ENCODE results near the gene SOCS1. TPM values are rescaled to one million over a fixed set of nuclear protein-coding genes. Genes with fewer than 3 reads are reported as not detected.
A peak's percentile ranks its signal among the peaks of the same experiment; 100 is the strongest.

Gene SOCS1
- total and polyA plus RNA-seq, 2 of the 4 experiments (the other 2 are of a cell fraction): 2.0 to 22.0 TPM

DNA sequence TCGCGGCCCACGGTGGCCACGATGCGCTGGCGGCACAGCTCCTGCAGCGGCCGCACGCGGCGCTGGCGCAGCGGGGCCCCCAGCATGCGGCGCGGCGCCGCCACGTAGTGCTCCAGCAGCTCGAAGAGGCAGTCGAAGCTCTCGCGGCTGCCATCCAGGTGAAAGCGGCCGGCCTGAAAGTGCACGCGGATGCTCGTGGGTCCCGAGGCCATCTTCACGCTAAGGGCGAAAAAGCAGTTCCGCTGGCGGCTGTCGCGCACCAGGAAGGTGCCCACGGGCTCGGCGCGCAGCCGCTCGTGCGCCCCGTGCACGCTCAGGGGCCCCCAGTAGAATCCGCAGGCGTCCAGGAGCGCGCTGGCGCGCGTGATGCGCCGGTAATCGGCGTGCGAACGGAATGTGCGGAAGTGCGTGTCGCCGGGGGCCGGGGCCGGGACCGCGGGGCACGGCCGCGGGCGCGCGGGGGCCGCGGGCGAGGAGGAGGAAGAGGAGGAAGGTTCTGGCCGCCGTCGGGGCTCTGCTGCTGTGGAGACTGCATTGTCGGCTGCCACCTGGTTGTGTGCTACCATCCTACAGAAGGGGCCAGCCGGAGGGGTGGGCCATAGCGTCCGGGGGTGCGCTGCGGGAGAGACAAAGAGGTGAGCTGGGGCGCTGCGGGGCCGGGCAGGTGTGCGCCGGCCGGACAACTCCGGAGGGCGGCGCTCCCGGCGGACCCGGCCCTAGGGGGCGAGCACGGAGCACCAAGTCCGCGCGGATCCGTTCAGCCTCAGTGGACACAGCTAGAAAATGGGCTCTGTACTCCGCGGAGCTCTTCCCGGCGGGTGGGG lies 879 bp downstream of the SOCS1 start:
- H3K23ac ChIP-seq (ENCODE audit: low read depth, low read length): 0 out of 2 replicates have a peak overlapping the region, but pooled peaks have one; percentile 48
- no peaks in the 10 kb centered on the region for H3K9me3 ChIP-seq (ENCODE audit: control insufficient read depth, insufficient read depth, low read length)
- peak; percentile 34 for DNase-seq
- peak overlapping the region; percentile 87 for H3K4me3 ChIP-seq (ENCODE audit: insufficient read depth, low read depth, low read length)
- no TSS peak for BruUV-seq (replicated peaks)
- peak overlapping the region; percentile 58 for H2AFZ ChIP-seq (replicated peaks; ENCODE audit: low read length, poor library complexity)
- H2BK15ac ChIP-seq (ENCODE audit: low read depth, low read length): no peak overlapping the region
- intact Hi-C loops (cut with micrococcal nuclease) (loop anchor here (1.0 to 10.0 kb wide), 6 partner anchors 120 to 291 kb away; no protein-coding TSS in a partner anchor), dilution Hi-C loops (cut with HindIII; ENCODE audit: low sequenced_read_pairs, unreplicated experiment) (no loop called here), in situ Hi-C loops (cut with MboI; ENCODE audit: low sequenced_read_pairs) (loop anchor here (5.0 kb wide), 3 partner anchors 107 to 288 kb away; no protein-coding TSS in a partner anchor)
- peak overlapping the region; percentile 82 for H3K4me2 ChIP-seq (ENCODE audit: low read depth, low read length)
- 1% methylated on average over 72 of the region's 105 CpGs; no CpG with 5 or more reads in 1 of the 2 experiments for WGBS, 2 experiments (ENCODE audit: extremely low coverage in 2 of 2, insufficient read length in 1 of 2)
- no peak for ATAC-seq (ENCODE audit: low read depth)
- peak overlapping the region; percentile 72 for H3K27ac ChIP-seq (ENCODE audit: insufficient read depth, low read length)
- peak overlapping the region; percentile 91 for H3K9ac ChIP-seq (ENCODE audit: low read depth, low read length)
- peak overlapping the region; percentile 65 for H2AK5ac ChIP-seq (ENCODE audit: low read depth, low read length)
- peaks cover 14 to 40% of the 10 kb centered on the region in 2 experiments; a peak in 3 of 4 replicates for H3K79me1 ChIP-seq (ENCODE audit: low read depth in 1 of 2, low read length in 2 of 2)
- H4K8ac ChIP-seq (ENCODE audit: low read depth in 2 of 2, low read length in 2 of 2): peak overlapping the region; percentile 51 to 53; a peak in 2 of 4 replicates
- H3K9me1 ChIP-seq (ENCODE audit: insufficient read depth, low read length): peaks cover 9% of the 10 kb centered on the region; the same call in 1 of the 2 replicates
- H3K14ac ChIP-seq (replicated peaks; ENCODE audit: low read depth, low read length): peak overlapping the region; percentile 67
- H4K91ac ChIP-seq (ENCODE audit: insufficient read depth, low read depth, low read length): peak overlapping the region; percentile 49; the same call in 1 of the 2 replicates
- H4K5ac ChIP-seq (ENCODE audit: low read depth, low read length): no peak overlapping the region
- no peak overlapping the region for H2BK20ac ChIP-seq (ENCODE audit: low read depth, low read length)
- H3K4ac ChIP-seq (ENCODE audit: low read depth, low read length): peak overlapping the region; percentile 69
- peaks cover 21% of the 10 kb centered on the region for H3K4me1 ChIP-seq (ENCODE audit: control insufficient read depth, insufficient read depth, low read length)
- no peaks in the 10 kb centered on the region for H3K27me3 ChIP-seq (ENCODE audit: control insufficient read depth, insufficient read depth, low read length)
- ChIA-PET POLR2A (ENCODE audit: unreplicated experiment) (interaction anchor here (0.6 to 1.8 kb wide), 12 partner anchors 19 to 290 kb away, joined by 3 to 18 read pairs (median 5); partner anchors contain the start of gene PRM3), CTCF (interaction anchor here (0.5 to 2.6 kb wide), 22 partner anchors 13 to 327 kb away, joined by 3 to 14 read pairs (median 3); no protein-coding TSS in a partner anchor)
- H3K36me3 ChIP-seq (ENCODE audit: control insufficient read depth, insufficient read depth, low read length): peaks cover 31% of the 10 kb centered on the region
- peak overlapping the region; percentile 59; the same call in 1 of the 2 replicates for H3K18ac ChIP-seq (ENCODE audit: low read depth, low read length)
- peaks cover 52% of the 10 kb centered on the region for H4K20me1 ChIP-seq (ENCODE audit: insufficient read depth, low read length)
- H2BK5ac ChIP-seq (ENCODE audit: low read depth, low read length, poor library complexity, severe bottlenecking): peak overlapping the region; percentile 31
- peak overlapping the region; percentile 83 for H2AK9ac ChIP-seq (replicated peaks; ENCODE audit: low read depth, low read length, poor library complexity)
- 0 out of 2 replicates have a peak overlapping the region, but pooled peaks have one; percentile 0 for H3K56ac ChIP-seq (ENCODE audit: extremely low read depth, insufficient read depth, low read length)
- 0 out of 2 replicates have a peak overlapping the region, but pooled peaks have one; percentile 18 for H2BK120ac ChIP-seq (ENCODE audit: low read depth, low read length)
- TF ChIP-seq, protein P1, sequence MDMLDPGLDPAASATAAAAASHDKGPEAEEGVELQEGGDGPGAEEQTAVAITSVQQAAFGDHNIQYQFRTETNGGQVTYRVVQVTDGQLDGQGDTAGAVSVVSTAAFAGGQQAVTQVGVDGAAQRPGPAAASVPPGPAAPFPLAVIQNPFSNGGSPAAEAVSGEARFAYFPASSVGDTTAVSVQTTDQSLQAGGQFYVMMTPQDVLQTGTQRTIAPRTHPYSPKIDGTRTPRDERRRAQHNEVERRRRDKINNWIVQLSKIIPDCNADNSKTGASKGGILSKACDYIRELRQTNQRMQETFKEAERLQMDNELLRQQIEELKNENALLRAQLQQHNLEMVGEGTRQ (IDR thresholded peaks at IDR 0.05; ENCODE audit: low read depth, low read length): no peak
- TF ChIP-seq RCOR1 (IDR thresholded peaks at IDR 0.05; ENCODE audit: insufficient replicate concordance, low read length) (no peak), SMC3 (IDR thresholded peaks at IDR 0.05; ENCODE audit: low read depth, low read length) (0 out of 2 replicates have a peak, but pooled peaks have one; percentile 4), ELK1 (IDR thresholded peaks at IDR 0.05; ENCODE audit: borderline replicate concordance, low read depth, low read length) (no peak), RAD21 (IDR thresholded peaks at IDR 0.05; ENCODE audit: low read length) (no peak; the same call in 1 of the 2 replicates), MXI1 (IDR thresholded peaks at IDR 0.05; ENCODE audit: borderline replicate concordance, low read depth, low read length) (peak; percentile 57; the same call in 1 of the 2 replicates), NFE2L2 (IDR thresholded peaks at IDR 0.05; ENCODE audit: low read depth, low read length) (no peak), MAZ (IDR thresholded peaks at IDR 0.05; ENCODE audit: borderline replicate concordance, low read depth, low read length) (no peak), FOS (IDR thresholded peaks at IDR 0.05; ENCODE audit: low read depth, low read length) (no peak), CTCF (conservative IDR thresholded peaks at IDR 0.05; ENCODE audit: low read depth, low read length) (no peak; the same call in 1 of the 2 replicates), CHD1 (IDR thresholded peaks at IDR 0.05; ENCODE audit: low read depth, low read length) (no peak; the same call in 1 of the 2 replicates)

Measured in IMR-90 (cell line).